ENCODE measurements around the gene ARHGAP10. TPM values are rescaled to one million over a fixed set of nuclear protein-coding genes. Genes with fewer than 3 reads are reported as not detected.

Gene ARHGAP10
- total RNA-seq, 1 experiment from 2014 or later, result 11.7 TPM

GRCh38 chr4:148057984-148058859 is 326.3 kb downstream of the ARHGAP10 start:
- CTCF ChIA-PET, result no interaction called here
- H3K4me3 ChIP-seq (ENCODE audit: low read depth in 2 of 2, low read length in 2 of 2), result no peak overlapping the region
- intact Hi-C loops (cut with micrococcal nuclease; ENCODE audit: unreplicated experiment), result no loop called here

GRCh38 chr4:148059617-148060180 is 327.8 kb downstream of the ARHGAP10 start:
- DNase-seq (ENCODE audit: low read depth, low spot score) (no peak), ATAC-seq (no peak)
- Histone ChIP-seq H3K36me3 (ENCODE audit: control insufficient read depth, insufficient read depth, low read length) (no peaks in the 10 kb centered on the region), H3K4me1 (ENCODE audit: control insufficient read depth, insufficient read depth, low read length) (no peaks in the 10 kb centered on the region), H3K27ac (ENCODE audit: low read length) (no peak overlapping the region), H3K27me3 (ENCODE audit: control insufficient read depth, insufficient read depth, low read length) (no peaks in the 10 kb centered on the region), H3K9me3 (ENCODE audit: control insufficient read depth, insufficient read depth, low read depth, low read length) (no peaks in the 10 kb centered on the region), H3K4me3 (ENCODE audit: low read depth in 2 of 2, low read length in 2 of 2) (no peak overlapping the region)
- POLR2A ChIA-PET, result no interaction called here
- in situ Hi-C loops (cut with HindIII; ENCODE audit: low pct_unique_long_range_greater_than_20kb, low sequenced_read_pairs) (no loop called here), intact Hi-C loops (cut with micrococcal nuclease; ENCODE audit: unreplicated experiment) (no loop called here)
- CTCF ChIA-PET, result no interaction called here
- TF ChIP-seq REST (IDR thresholded peaks at IDR 0.05; ENCODE audit: insufficient read depth in 1 of 2, low read depth in 2 of 2, low read length in 1 of 2) (no peak), POLR2AphosphoS5 (IDR thresholded peaks at IDR 0.05; ENCODE audit: low read depth, low read length) (no peak), SIN3A (IDR thresholded peaks at IDR 0.05; ENCODE audit: borderline replicate concordance, insufficient read depth, low read depth, low read length) (no peak), TCF7L2 (IDR thresholded peaks at IDR 0.05; ENCODE audit: low read depth, low read length) (no peak)
- BruUV-seq (replicated peaks), result no TSS peak

More at GRCh38 chr4:148057984-148058859, 326.3 kb downstream of the ARHGAP10 start:
- Histone ChIP-seq H3K9me3 (ENCODE audit: control insufficient read depth, insufficient read depth, low read depth, low read length) (no peaks in the 10 kb centered on the region), H3K4me1 (ENCODE audit: control insufficient read depth, insufficient read depth, low read length) (no peaks in the 10 kb centered on the region), H3K27me3 (ENCODE audit: control insufficient read depth, insufficient read depth, low read length) (no peaks in the 10 kb centered on the region), H3K27ac (ENCODE audit: low read length) (no peak overlapping the region), H3K36me3 (ENCODE audit: control insufficient read depth, insufficient read depth, low read length) (no peaks in the 10 kb centered on the region)
- TF ChIP-seq POLR2AphosphoS5 (IDR thresholded peaks at IDR 0.05; ENCODE audit: low read depth, low read length), result no peak
- no peak for ATAC-seq
- in situ Hi-C loops (cut with HindIII; ENCODE audit: low pct_unique_long_range_greater_than_20kb, low sequenced_read_pairs), result no loop called here
- POLR2A ChIA-PET, result no interaction called here
- BruUV-seq (replicated peaks), result no TSS peak
- no peak for DNase-seq (ENCODE audit: low read depth, low spot score)

- no peak for ATAC-seq
- Histone ChIP-seq H3K9me3 (ENCODE audit: control insufficient read depth, insufficient read depth, low read depth, low read length) (no peaks in the 10 kb centered on the region), H3K27me3 (ENCODE audit: control insufficient read depth, insufficient read depth, low read length) (no peaks in the 10 kb centered on the region), H3K27ac (ENCODE audit: low read length) (no peak overlapping the region), H3K4me1 (ENCODE audit: control insufficient read depth, insufficient read depth, low read length) (no peaks in the 10 kb centered on the region), H3K36me3 (ENCODE audit: control insufficient read depth, insufficient read depth, low read length) (no peaks in the 10 kb centered on the region), H3K4me3 (ENCODE audit: low read depth in 2 of 2, low read length in 2 of 2) (no peak overlapping the region)
- BruUV-seq (replicated peaks), result no TSS peak
- intact Hi-C loops (cut with micrococcal nuclease; ENCODE audit: unreplicated experiment), result no loop called here
- DNase-seq (ENCODE audit: low read depth, low spot score), result no peak
- TF ChIP-seq CTCF (IDR thresholded peaks at IDR 0.05) (no peak), REST (IDR thresholded peaks at IDR 0.05; ENCODE audit: insufficient read depth in 1 of 2, low read depth in 2 of 2, low read length in 1 of 2) (no peak), POLR2AphosphoS5 (IDR thresholded peaks at IDR 0.05; ENCODE audit: low read depth, low read length) (no peak), SIN3A (IDR thresholded peaks at IDR 0.05; ENCODE audit: borderline replicate concordance, insufficient read depth, low read depth, low read length) (no peak), TCF7L2 (IDR thresholded peaks at IDR 0.05; ENCODE audit: low read depth, low read length) (no peak)
- ChIA-PET POLR2A (no interaction called here), CTCF (no interaction called here)
- in situ Hi-C loops (cut with HindIII; ENCODE audit: low pct_unique_long_range_greater_than_20kb, low sequenced_read_pairs), result no loop called here
Measured at GRCh38 chr4:148060264-148061140, 328.6 kb downstream of the ARHGAP10 start.

Data from Panc1 (cell line).